Measurements from ENCODE around the gene KRTCAP2. TPM values are rescaled to one million over a fixed set of nuclear protein-coding genes. Genes with fewer than 3 reads are reported as not detected.
"Not testable (repeated sequence)": the region's sequence is repeated elsewhere in the genome, so short reads cannot be mapped to it uniquely, and the experiment has no call there.

KRTCAP2 gene
- total RNA-seq: 100 to 1,000 TPM; 129 to 137 TPM

GRCh38 chr1:155172732-155173477, at the start of gene KRTCAP2:
KRTCAP2 (minus strand) TSS chr1:155173304; CDS start chr1:155173224, 80 bp downstream.
- peak within 1 kb of the TSS; percentile 97 for H3K27ac Mint-ChIP-seq
- CTCF ChIA-PET: interaction anchor here (0.7 to 12.0 kb wide), 35 partner anchors 9 to 382 kb away, joined by 3 to 234 read pairs (median 5); partner anchors contain the start of genes EFNA4, MTX1, SLC50A1 and THBS3
- peak; percentile 98 for DNase-seq
- no peaks in the 10 kb centered on the region for H3K27me3 Mint-ChIP-seq (ENCODE audit: low read depth)
- peak within 1 kb of the TSS; percentile 93 for H3K4me3 Mint-ChIP-seq
- intact Hi-C loops (cut with micrococcal nuclease): loop anchor here (1.0 to 5.0 kb wide), 4 partner anchors 21 to 134 kb away; partner anchors contain the start of genes DPM3, FDPS and SLC50A1
- peaks cover 46% of the 10 kb centered on the region for H3K4me1 Mint-ChIP-seq (ENCODE audit: low read depth)
- H3K36me3 Mint-ChIP-seq (ENCODE audit: low read depth): peaks cover 11% of the 10 kb centered on the region
- H3K9me3 Mint-ChIP-seq: no peaks in the 10 kb centered on the region

- H3K27ac Mint-ChIP-seq; DNase-seq; intact Hi-C loops (cut with micrococcal nuclease); H3K36me3 Mint-ChIP-seq (ENCODE audit: low read depth); H3K4me3 Mint-ChIP-seq; H3K9me3 Mint-ChIP-seq; H3K27me3 Mint-ChIP-seq (ENCODE audit: low read depth): not testable (repeated sequence)
- CTCF ChIA-PET: interaction anchor here (1.3 kb wide), 1 partner anchor 30 kb away, joined by 3 read pairs; no protein-coding TSS in a partner anchor
- peaks cover 14% of the 10 kb centered on the region for H3K4me1 Mint-ChIP-seq (ENCODE audit: low read depth)
These were observed 47.3 kb upstream of the KRTCAP2 start for GRCh38 chr1:155220211-155220965.

GRCh38 chr1:155219592-155220031, 46.5 kb upstream of the KRTCAP2 start:
- Mint-ChIP-seq H3K36me3 (ENCODE audit: low read depth) (peaks cover 4% of the 10 kb centered on the region), H3K4me1 (ENCODE audit: low read depth) (peaks cover 10% of the 10 kb centered on the region), H3K27ac (no peak overlapping the region), H3K9me3 (no peaks in the 10 kb centered on the region), H3K4me3 (no peak overlapping the region), H3K27me3 (ENCODE audit: low read depth) (no peaks in the 10 kb centered on the region)
- intact Hi-C loops (cut with micrococcal nuclease): no loop called here
- no peak for DNase-seq
- CTCF ChIA-PET: interaction anchor here (1.2 to 2.3 kb wide), 3 partner anchors 12 to 47 kb away, joined by 3 to 7 read pairs (median 4); partner anchors contain the start of genes KRTCAP2 and THBS3

- Mint-ChIP-seq H3K9me3 (no peaks in the 10 kb centered on the region), H3K4me3 (no peak overlapping the region)
These were observed 45.9 kb upstream of the KRTCAP2 start for GRCh38 chr1:155218854-155219591.

GRCh38 chr1:155214702-155215101, 41.6 kb upstream of the KRTCAP2 start:
- H3K27me3 Mint-ChIP-seq (ENCODE audit: low read depth); H3K4me3 Mint-ChIP-seq; CTCF ChIA-PET; intact Hi-C loops (cut with micrococcal nuclease); H3K36me3 Mint-ChIP-seq (ENCODE audit: low read depth); DNase-seq; H3K9me3 Mint-ChIP-seq; H3K27ac Mint-ChIP-seq: not testable (repeated sequence)
- H3K4me1 Mint-ChIP-seq (ENCODE audit: low read depth): peaks cover 17% of the 10 kb centered on the region

More at GRCh38 chr1:155218854-155219591, 45.9 kb upstream of the KRTCAP2 start:
- intact Hi-C loops (cut with micrococcal nuclease): no loop called here
- no peak overlapping the region for H3K27ac Mint-ChIP-seq
- H3K27me3 Mint-ChIP-seq (ENCODE audit: low read depth): no peaks in the 10 kb centered on the region
- peaks cover 4% of the 10 kb centered on the region for H3K36me3 Mint-ChIP-seq (ENCODE audit: low read depth)
- peaks cover 10% of the 10 kb centered on the region for H3K4me1 Mint-ChIP-seq (ENCODE audit: low read depth)
- CTCF ChIA-PET: interaction anchor here (0.7 to 2.3 kb wide), 5 partner anchors 10 to 46 kb away, joined by 3 to 7 read pairs (median 4); partner anchors contain the start of genes KRTCAP2 and THBS3
- DNase-seq: peak; percentile 41

GRCh38 chr1:155212051-155212440, 38.9 kb upstream of the KRTCAP2 start:
- H3K9me3 Mint-ChIP-seq; H3K27ac Mint-ChIP-seq; H3K36me3 Mint-ChIP-seq (ENCODE audit: low read depth); DNase-seq; CTCF ChIA-PET; H3K27me3 Mint-ChIP-seq (ENCODE audit: low read depth); intact Hi-C loops (cut with micrococcal nuclease); H3K4me3 Mint-ChIP-seq: not testable (repeated sequence)
- peaks cover 27% of the 10 kb centered on the region for H3K4me1 Mint-ChIP-seq (ENCODE audit: low read depth)

GRCh38 chr1:155211381-155212050, 38.4 kb upstream of the KRTCAP2 start:
- H3K9me3 Mint-ChIP-seq; H3K4me3 Mint-ChIP-seq; DNase-seq; H3K27ac Mint-ChIP-seq; H3K27me3 Mint-ChIP-seq (ENCODE audit: low read depth); H3K36me3 Mint-ChIP-seq (ENCODE audit: low read depth); intact Hi-C loops (cut with micrococcal nuclease); CTCF ChIA-PET: not testable (repeated sequence)
- peaks cover 31% of the 10 kb centered on the region for H3K4me1 Mint-ChIP-seq (ENCODE audit: low read depth)

- CTCF ChIA-PET: no interaction called here
- intact Hi-C loops (cut with micrococcal nuclease): no loop called here
These were observed 37.4 kb upstream of the KRTCAP2 start for GRCh38 chr1:155210314-155211104.

GRCh38 chr1:155209312-155209721, 36.2 kb upstream of the KRTCAP2 start:
- intact Hi-C loops (cut with micrococcal nuclease): loop anchor here (2.0 to 5.0 kb wide), 2 partner anchors 63 to 99 kb away; partner anchors contain the start of genes CLK2 and FDPS
- H3K9me3 Mint-ChIP-seq: no peaks in the 10 kb centered on the region
- no peak for DNase-seq
- peak overlapping the region; percentile 64 for H3K27ac Mint-ChIP-seq
- CTCF ChIA-PET: interaction anchor here (1.1 to 4.6 kb wide), 3 partner anchors 9 to 18 kb away, joined by 3 to 35 read pairs (median 3); no protein-coding TSS in a partner anchor
- H3K4me3 Mint-ChIP-seq: peak overlapping the region; percentile 88
- H3K36me3 Mint-ChIP-seq (ENCODE audit: low read depth): peaks cover 1% of the 10 kb centered on the region
- peaks cover 29% of the 10 kb centered on the region for H3K4me1 Mint-ChIP-seq (ENCODE audit: low read depth)
- H3K27me3 Mint-ChIP-seq (ENCODE audit: low read depth): no peaks in the 10 kb centered on the region

More at GRCh38 chr1:155210314-155211104, 37.4 kb upstream of the KRTCAP2 start:
- no peaks in the 10 kb centered on the region for H3K27me3 Mint-ChIP-seq (ENCODE audit: low read depth)
- H3K9me3 Mint-ChIP-seq: no peaks in the 10 kb centered on the region
- peaks cover 4% of the 10 kb centered on the region for H3K36me3 Mint-ChIP-seq (ENCODE audit: low read depth)
- peaks cover 31% of the 10 kb centered on the region for H3K4me1 Mint-ChIP-seq (ENCODE audit: low read depth)
- no peak for DNase-seq
- H3K27ac Mint-ChIP-seq: no peak overlapping the region
- H3K4me3 Mint-ChIP-seq: peak overlapping the region; percentile 39

- CTCF ChIA-PET: interaction anchor here (1.1 to 5.7 kb wide), 7 partner anchors 10 to 53 kb away, joined by 3 to 57 read pairs (median 11); partner anchors contain the start of genes KRTCAP2 and SCAMP3
- H3K9me3 Mint-ChIP-seq: no peaks in the 10 kb centered on the region
- peak; percentile 89 for DNase-seq
- intact Hi-C loops (cut with micrococcal nuclease): loop anchor here (2.0 to 5.0 kb wide), 2 partner anchors 64 to 100 kb away; partner anchors contain the start of genes CLK2 and FDPS
- H3K4me1 Mint-ChIP-seq (ENCODE audit: low read depth): peaks cover 29% of the 10 kb centered on the region
- H3K36me3 Mint-ChIP-seq (ENCODE audit: low read depth): peaks cover 1% of the 10 kb centered on the region
- peak within 1 kb of the TSS; percentile 88 for H3K4me3 Mint-ChIP-seq
- no peaks in the 10 kb centered on the region for H3K27me3 Mint-ChIP-seq (ENCODE audit: low read depth)
- peak within 1 kb of the TSS; percentile 71 for H3K27ac Mint-ChIP-seq
These were observed 35.6 kb upstream of the KRTCAP2 start, which contains the start of gene MTX1 for GRCh38 chr1:155208541-155209311. MTX1 (plus strand) TSS chr1:155208695; CDS start chr1:155208805, 110 bp downstream.

Data from activated naive CD4-positive, alpha-beta T cell treated with anti-CD3 and anti-CD28 coated beads for 36 hours (primary cell).